CD14-positive monocyte (primary cell): Measurements from ENCODE around the gene FAM170B. TPM values are rescaled to one million over a fixed set of nuclear protein-coding genes. Genes with fewer than 3 reads are reported as not detected.

Source experiments
- DNase-seq, 3 donors: peaks; one replicate each; pipeline ENCODE4 v3.0.0-alpha.2; 2011 to 2022
- H2AFZ ChIP-seq: 2 replicates; pipeline ENCODE4 v1.6.0; 2012; ENCODE audit warnings: mild to moderate bottlenecking, low read depth, low read length, inconsistent platforms; ENCODE audit not compliant: insufficient read depth, poor library complexity, severe bottlenecking
- H3K27ac ChIP-seq, 2 donors: 1 replicate in 1 of 2; 2 replicates in 1 of 2; pipeline ENCODE4 v1.5.1; 2012 to 2013; ENCODE audit warnings: low read length in 2 of 2, control low read depth in 1 of 2, inconsistent platforms in 1 of 2, low read depth in 1 of 2, mild to moderate bottlenecking in 1 of 2
- H3K27me3 ChIP-seq, 2 donors: one replicate each; pipeline versions ENCODE4 v1.6.0 to v1.6.1; 2011 to 2013; ENCODE audit warnings: low read length in 2 of 2; ENCODE audit not compliant: control insufficient read depth in 2 of 2, insufficient read depth in 2 of 2
- H3K36me3 ChIP-seq, 2 donors: replicated peaks in 1 of 2; 1 replicate in 1 of 2; 2 replicates in 1 of 2; pipeline versions ENCODE4 v1.5.1 to v1.6.1; 2012 to 2013; ENCODE audit warnings: low read length in 2 of 2, control low read depth in 1 of 2, inconsistent platforms in 1 of 2, mild to moderate bottlenecking in 1 of 2; ENCODE audit not compliant: insufficient read depth in 2 of 2, control insufficient read depth in 1 of 2
- H3K4me1 ChIP-seq, 2 donors: 1 replicate in 1 of 2; 2 replicates in 1 of 2; pipeline versions ENCODE4 v1.5.1 to v1.6.1; 2012 to 2013; ENCODE audit warnings: low read length in 2 of 2, control low read depth in 1 of 2, inconsistent platforms in 1 of 2, mild to moderate bottlenecking in 1 of 2, moderate library complexity in 1 of 2; ENCODE audit not compliant: insufficient read depth in 2 of 2, control insufficient read depth in 1 of 2
- H3K4me2 ChIP-seq: replicated peaks from 2 replicates; pipeline ENCODE3; 2012; ENCODE audit warnings: low read length, moderate library complexity, mild to moderate bottlenecking; ENCODE audit not compliant: poor library complexity, severe bottlenecking; ENCODE audit errors: extremely low read depth
- H3K4me3 ChIP-seq, 3 experiments: fragments of 200-600 bp in 1 of 3; sonication (generic) in 1 of 3; replicated peaks in 1 of 3; 1 replicate in 2 of 3; 2 replicates in 1 of 3; pipeline ENCODE4 v1.5.1; 2011 to 2013; ENCODE audit warnings: low read length in 3 of 3, mild to moderate bottlenecking in 3 of 3, control low read depth in 2 of 3, low read depth in 2 of 3, inconsistent platforms in 1 of 3, moderate library complexity in 1 of 3
- H3K79me2 ChIP-seq: 2 replicates; pipeline ENCODE4 v1.6.0; 2012; ENCODE audit warnings: mild to moderate bottlenecking, control low read depth, inconsistent platforms, low read length, moderate library complexity; ENCODE audit not compliant: insufficient read depth
- H3K9ac ChIP-seq: 2 replicates; pipeline ENCODE4 v1.6.0; 2017; ENCODE audit warnings: low read length, mild to moderate bottlenecking; ENCODE audit not compliant: insufficient read depth, poor library complexity, severe bottlenecking
- H3K9me3 ChIP-seq, 2 donors: replicated peaks in 1 of 2; 1 replicate in 1 of 2; 2 replicates in 1 of 2; pipeline versions ENCODE4 v1.5.1 to v1.6.1; 2012 to 2013; ENCODE audit warnings: low read length in 2 of 2, control low read depth in 1 of 2; ENCODE audit not compliant: control insufficient read depth in 1 of 2, insufficient read depth in 1 of 2
- H4K20me1 ChIP-seq: 2 replicates; pipeline ENCODE4 v1.6.0; 2012; ENCODE audit warnings: mild to moderate bottlenecking, low read length, control low read depth, moderate library complexity; ENCODE audit not compliant: insufficient read depth
- H3K27ac Mint-ChIP-seq, 7 donors: one replicate each; pipeline ENCODE4 v1.8.0; 2020; ENCODE audit warnings: mild to moderate bottlenecking in 7 of 7, mixed read lengths in 7 of 7, moderate library complexity in 6 of 7, inconsistent platforms in 2 of 7
- H3K27me3 Mint-ChIP-seq, 3 donors: one replicate each; pipeline ENCODE4 v1.8.0; 2021 to 2022; ENCODE audit warnings: low read depth in 3 of 3, mild to moderate bottlenecking in 3 of 3, mixed read lengths in 3 of 3, moderate library complexity in 3 of 3, inconsistent platforms in 1 of 3
- H3K36me3 Mint-ChIP-seq, 2 donors: one replicate each; pipeline ENCODE4 v1.8.0; 2020; ENCODE audit warnings: mixed read lengths in 2 of 2, inconsistent platforms in 1 of 2, mild to moderate bottlenecking in 1 of 2
- H3K4me1 Mint-ChIP-seq: one replicate; pipeline ENCODE4 v1.8.0; 2020; ENCODE audit warnings: mild to moderate bottlenecking, mixed read lengths
- H3K4me3 Mint-ChIP-seq, 2 donors: one replicate each; pipeline ENCODE4 v1.8.0; 2020; ENCODE audit warnings: mild to moderate bottlenecking in 2 of 2, mixed read lengths in 2 of 2, moderate library complexity in 1 of 2
- H3K9me3 Mint-ChIP-seq, 7 donors: one replicate each; pipeline ENCODE4 v1.8.0; 2020 to 2022; ENCODE audit warnings: mixed read lengths in 7 of 7, mild to moderate bottlenecking in 6 of 7, moderate library complexity in 6 of 7, inconsistent platforms in 2 of 7
- CTCF ChIP-seq: fragments of 200-600 bp; IDR thresholded peaks from one replicate; pipeline ENCODE4 v1.8.0; 2022; ENCODE audit warnings: antibody characterized with exemption, mild to moderate bottlenecking
- WGBS: methylation state at CpG from one replicate; pipeline ENCODE4 v1.1.5; 2013; ENCODE audit warnings: missing lambda C conversion rate; ENCODE audit not compliant: insufficient coverage; 5-methylcytosine and 5-hydroxymethylcytosine counted together
- intact Hi-C, 2 donors: fragments of 100-400 bp; cut with micrococcal nuclease; formaldehyde crosslinking; loops; one replicate each; pipeline versions ENCODE4 v1.15.0 to v1.15.1; 2023
- polyA plus RNA-seq, 3 donors: library from polyadenylated mRNA; depleted of rRNA in 1 of 3; unstranded in 2 of 3; stranded (reverse) in 1 of 3; fragments of 300-500 nt in 2 of 3; fragments of >200 nt in 1 of 3; fragmentation: Illumina TruSeq in 2 of 3; gene quantifications; 1 replicate in 2 of 3; 2 replicates in 1 of 3; pipeline ENCODE4 v1.2.3, GENCODE V29; 2012 to 2021

The FAM170B gene
- polyA plus RNA-seq, 3 donors: not detected

- Histone ChIP-seq H3K9ac (no peak overlapping the region), H3K27ac (no peak overlapping the region), H3K36me3 (no peaks in the 10 kb centered on the region), H3K4me3 (no peak overlapping the region), H3K4me2 (no peak overlapping the region), H2AFZ (no peak overlapping the region), H3K4me1 (no peaks in the 10 kb centered on the region), H4K20me1 (no peaks in the 10 kb centered on the region), H3K9me3 (no peaks in the 10 kb centered on the region), H3K79me2 (no peaks in the 10 kb centered on the region), H3K27me3 (no peaks in the 10 kb centered on the region)
- H3K9me3 Mint-ChIP-seq: no peaks in the 10 kb centered on the region
- intact Hi-C loops: loop anchor here in 1 of 2 donors (10.0 kb wide), 1 partner anchor 300 kb away; no protein-coding TSS in a partner anchor
- DNase-seq: no peak
- TF ChIP-seq CTCF: no peak
- no peak overlapping the region for H3K27ac Mint-ChIP-seq
- H3K4me1 Mint-ChIP-seq: peaks cover 8% of the 10 kb centered on the region
- H3K27me3 Mint-ChIP-seq: peaks cover 3 to 8% (median 4%) of the 10 kb centered on the region in 3 donors
- H3K4me3 Mint-ChIP-seq: no peak overlapping the region
- 100% methylated on average over 3 of the region's 5 CpGs for WGBS
- no peaks in the 10 kb centered on the region for H3K36me3 Mint-ChIP-seq
These were observed 29.5 kb downstream of the FAM170B start for GRCh38 chr10:49104323-49104722.

- no peak overlapping the region for H3K27ac ChIP-seq
- no peaks in the 10 kb centered on the region for H4K20me1 ChIP-seq
- 80% methylated on average over 1 of the region's 4 CpGs for WGBS
- Mint-ChIP-seq H3K4me3 (no peak overlapping the region), H3K27me3 (peaks cover 3 to 8% (median 4%) of the 10 kb centered on the region in 3 donors), H3K4me1 (peaks cover 8% of the 10 kb centered on the region), H3K27ac (no peak overlapping the region), H3K9me3 (no peaks in the 10 kb centered on the region), H3K36me3 (no peaks in the 10 kb centered on the region)
- no peak overlapping the region for H3K4me2 ChIP-seq
- H3K27me3 ChIP-seq: no peaks in the 10 kb centered on the region
- H3K9ac ChIP-seq: no peak overlapping the region
- H3K4me1 ChIP-seq: no peaks in the 10 kb centered on the region
- H3K79me2 ChIP-seq: no peaks in the 10 kb centered on the region
- no peak overlapping the region for H3K4me3 ChIP-seq
- no peak for DNase-seq
- no peak for TF ChIP-seq CTCF
- no peak overlapping the region for H2AFZ ChIP-seq
- intact Hi-C loops: loop anchor here in 1 of 2 donors (10.0 kb wide), 1 partner anchor 301 kb away; no protein-coding TSS in a partner anchor
- no peaks in the 10 kb centered on the region for H3K36me3 ChIP-seq
- H3K9me3 ChIP-seq: no peaks in the 10 kb centered on the region
These were observed 30.1 kb downstream of the FAM170B start for GRCh38 chr10:49103761-49104160.
